SIG-M5 (cell line): ENCODE measurements around the gene IL18RAP.
A peak's percentile ranks its signal among the peaks of the same experiment; 100 is the strongest.

Experiments used
- DNase-seq: peaks from one replicate; lab custom pipeline; 2025; lab: John Stamatoyannopoulos, UW

The IL18RAP gene

GRCh38 chr2:102422910-102423309 lies at the start of gene IL18RAP:
Gene IL18RAP (plus strand): TSS chr2:102423160. CDS start chr2:102423278, 118 bp downstream.
- no peak for DNase-seq

- DNase-seq, result no peak
Measured at GRCh38 chr2:102376052-102376591, 46.8 kb upstream of the IL18RAP start.

GRCh38 chr2:102383722-102384121 lies 39.2 kb upstream of the IL18RAP start:
- DNase-seq, result no peak

- no peak for DNase-seq
Measured at GRCh38 chr2:102385522-102385921, 37.4 kb upstream of the IL18RAP start.

DNA sequence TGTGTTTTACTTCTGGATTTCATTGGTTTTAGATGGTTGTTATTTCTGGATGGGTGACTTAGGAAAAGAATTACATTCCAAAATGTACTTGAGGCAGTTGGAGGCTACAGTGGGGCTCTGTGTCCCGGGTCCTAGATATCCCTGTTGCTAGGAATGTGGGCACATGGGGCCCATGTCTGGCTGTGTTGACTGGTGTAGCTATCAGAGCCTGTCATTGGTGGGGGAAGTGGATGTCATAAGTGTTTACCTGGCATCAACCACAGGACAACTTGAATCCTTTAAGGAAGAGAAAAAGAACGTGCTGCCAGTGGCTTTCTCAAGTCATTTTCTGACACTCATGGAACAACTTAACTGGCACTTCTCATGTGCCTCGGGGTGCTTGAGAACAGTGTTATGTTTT lies 37.0 kb upstream of the IL18RAP start:
- DNase-seq, result no peak

DNA sequence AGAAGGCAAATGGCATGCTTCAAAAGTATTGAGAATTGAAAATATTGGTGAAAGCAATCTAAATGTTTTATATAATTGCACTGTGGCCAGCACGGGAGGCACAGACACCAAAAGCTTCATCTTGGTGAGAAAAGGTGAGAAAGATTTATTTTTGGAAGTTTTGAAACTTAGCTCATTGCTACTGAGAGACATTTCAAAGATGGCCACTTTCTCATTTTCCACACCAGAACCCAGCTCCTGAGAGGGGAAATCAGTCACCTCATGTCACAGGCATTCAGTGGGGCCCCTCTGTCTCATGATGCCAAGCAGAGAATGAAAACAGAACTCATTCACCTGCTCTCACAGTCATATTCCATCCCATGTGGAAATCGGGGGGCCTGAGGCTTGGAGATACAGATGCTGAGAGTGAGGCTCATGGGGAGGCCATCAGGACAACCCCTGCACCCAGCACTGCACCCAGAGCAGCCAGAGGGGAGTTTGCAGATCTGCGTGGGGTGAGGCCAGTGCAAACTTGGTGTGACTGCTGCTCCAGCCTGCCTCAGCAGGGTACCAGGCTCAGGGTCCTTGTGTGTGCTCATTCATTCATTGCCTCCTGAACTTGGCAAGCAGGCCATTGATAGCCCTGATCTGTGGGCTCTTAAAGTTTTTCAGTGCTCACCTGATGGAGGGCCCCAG lies 36.0 kb upstream of the IL18RAP start:
- no peak for DNase-seq

GRCh38 chr2:102387763-102388546 lies 35.0 kb upstream of the IL18RAP start:
- DNase-seq, result no peak

DNA sequence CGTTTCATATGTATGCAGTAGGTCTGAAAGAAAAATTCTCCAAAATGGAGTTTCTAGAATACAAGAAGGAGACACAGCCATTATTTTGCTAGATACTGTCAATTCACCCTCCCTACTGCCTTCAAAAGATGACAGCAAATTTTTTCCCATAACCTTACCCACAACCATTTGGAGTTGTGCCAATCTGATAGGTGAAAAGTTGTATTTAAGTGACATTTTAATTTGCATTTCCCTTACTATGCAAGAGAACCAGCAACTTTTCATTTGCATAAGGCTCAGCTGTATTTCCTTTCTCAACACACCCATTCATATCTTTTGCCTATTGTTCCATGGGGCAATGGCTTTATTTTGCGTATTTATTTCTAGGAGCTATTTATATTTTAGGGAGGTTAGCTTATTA lies 31.4 kb upstream of the IL18RAP start:
- no peak for DNase-seq

DNA sequence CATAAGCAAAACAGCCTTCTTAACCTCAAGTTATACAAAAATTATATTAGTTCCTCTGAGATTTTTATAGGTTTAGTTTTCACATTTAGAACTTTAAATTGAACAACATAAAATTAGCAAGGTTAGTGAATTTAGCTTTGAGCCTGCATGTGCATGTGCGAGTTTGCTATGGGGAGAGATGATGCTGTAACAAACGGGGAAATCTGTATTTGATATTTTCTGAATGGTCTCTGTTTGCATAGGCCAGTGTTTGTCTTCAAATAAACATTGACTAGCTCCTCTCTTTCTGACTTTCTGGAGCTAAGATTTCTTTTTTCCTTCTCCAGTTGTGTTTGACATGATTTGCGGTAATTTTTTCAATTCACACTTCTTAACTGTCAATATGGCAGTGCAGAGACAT lies 30.9 kb upstream of the IL18RAP start:
- DNase-seq, result no peak

DNA sequence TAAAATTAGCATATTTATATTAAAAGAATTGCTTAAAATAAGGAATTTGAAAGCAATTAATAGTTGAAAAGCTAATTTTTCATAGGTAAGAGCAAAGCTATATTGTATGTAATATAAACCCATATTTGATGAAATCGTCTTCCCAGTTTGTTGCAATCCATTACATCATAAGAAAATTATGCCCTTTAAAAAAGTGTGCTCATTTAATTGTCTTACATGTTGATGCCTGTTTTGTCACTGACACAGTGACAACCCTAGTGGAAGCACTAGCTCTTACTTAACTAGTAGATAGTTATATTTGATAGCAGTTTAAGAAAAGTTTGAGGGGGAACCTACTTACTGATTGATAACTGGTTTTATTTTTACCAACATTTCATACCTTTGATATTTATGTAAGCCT lies 30.0 kb upstream of the IL18RAP start:
- no peak for DNase-seq

GRCh38 chr2:102396012-102396411 lies 26.9 kb upstream of the IL18RAP start:
- no peak for DNase-seq

DNA sequence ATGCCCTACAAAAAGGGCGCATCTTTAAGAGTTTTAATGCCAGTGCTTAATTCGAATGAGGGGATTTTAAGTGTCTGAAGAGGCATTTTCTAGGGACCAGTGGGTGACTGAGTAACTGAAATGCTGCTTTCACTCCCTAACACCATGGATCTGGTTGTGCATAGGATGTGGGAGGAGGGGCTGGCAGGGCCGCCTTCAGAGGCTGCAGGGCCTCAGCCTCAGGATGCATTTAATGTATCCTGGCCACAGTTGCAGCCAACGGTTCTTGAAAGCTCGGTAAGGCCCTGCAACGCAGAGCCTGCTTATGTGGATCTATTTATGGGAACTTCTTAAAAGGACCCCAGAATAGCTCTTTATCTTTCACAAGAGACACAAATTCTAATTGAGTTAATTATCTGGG lies 25.8 kb upstream of the IL18RAP start:
- no peak for DNase-seq

GRCh38 chr2:102399499-102400141 lies 23.3 kb upstream of the IL18RAP start:
- DNase-seq, result no peak

DNA sequence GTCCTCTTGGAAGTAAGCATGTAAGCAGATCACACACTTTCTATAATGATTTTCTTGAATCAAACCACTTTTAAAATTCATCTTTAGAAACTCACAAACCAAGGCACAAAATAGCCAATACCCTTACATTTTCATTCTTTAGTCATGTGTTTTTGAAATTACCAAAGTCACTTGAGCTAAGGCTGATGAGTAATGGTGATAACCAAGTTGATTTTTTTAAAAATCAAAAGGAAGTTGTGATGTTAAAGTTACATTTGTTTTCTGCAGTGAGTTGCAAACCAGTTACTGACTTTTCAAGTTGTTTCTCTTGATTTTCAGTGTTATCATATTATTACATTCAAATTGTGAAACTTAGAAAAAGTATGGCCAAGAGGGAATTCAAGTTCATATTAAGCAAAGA lies 21.5 kb upstream of the IL18RAP start:
- no peak for DNase-seq

DNA sequence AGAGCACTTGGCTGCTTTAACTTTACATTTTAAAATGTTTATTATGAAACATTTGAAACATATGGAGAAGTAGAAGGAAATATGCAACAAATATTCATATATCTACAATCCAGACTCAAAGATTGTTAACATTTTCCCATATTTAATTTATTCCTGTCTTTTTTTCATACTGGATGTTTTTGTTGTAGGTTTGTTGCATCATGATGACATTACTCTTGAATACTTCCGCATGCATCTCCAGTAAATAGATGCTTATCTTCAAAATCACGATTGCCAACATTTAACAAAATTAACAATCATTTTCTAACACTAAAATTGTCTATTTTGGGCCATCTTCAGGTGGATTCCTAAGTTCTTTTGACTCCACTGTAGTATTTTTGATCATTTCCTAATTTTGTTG lies 21.1 kb upstream of the IL18RAP start:
- DNase-seq, result no peak

DNA sequence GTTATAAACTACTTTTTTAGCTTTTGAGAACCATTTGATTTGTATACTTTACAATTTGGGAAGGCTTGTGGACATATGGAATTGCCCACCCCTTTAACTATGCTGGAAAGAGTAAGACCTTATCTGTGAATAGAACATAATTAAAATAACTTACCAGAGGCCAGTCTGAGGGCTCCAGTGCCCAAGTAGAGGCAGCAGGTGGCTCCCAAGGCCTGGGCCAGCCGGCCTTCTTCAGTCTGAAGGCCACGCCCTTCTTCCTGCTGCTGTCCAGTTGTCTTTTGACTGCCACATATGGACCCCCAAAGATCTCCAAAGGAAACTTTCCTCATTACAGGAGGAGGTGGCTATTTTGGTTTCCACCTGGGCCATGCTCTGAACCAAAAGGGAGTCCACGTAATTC lies 12.0 kb upstream of the IL18RAP start:
- no peak for DNase-seq

GRCh38 chr2:102412199-102412598 lies 10.8 kb upstream of the IL18RAP start:
- no peak for DNase-seq

- DNase-seq, result no peak
Measured at GRCh38 chr2:102417946-102418345, 5.0 kb upstream of the IL18RAP start.

DNA sequence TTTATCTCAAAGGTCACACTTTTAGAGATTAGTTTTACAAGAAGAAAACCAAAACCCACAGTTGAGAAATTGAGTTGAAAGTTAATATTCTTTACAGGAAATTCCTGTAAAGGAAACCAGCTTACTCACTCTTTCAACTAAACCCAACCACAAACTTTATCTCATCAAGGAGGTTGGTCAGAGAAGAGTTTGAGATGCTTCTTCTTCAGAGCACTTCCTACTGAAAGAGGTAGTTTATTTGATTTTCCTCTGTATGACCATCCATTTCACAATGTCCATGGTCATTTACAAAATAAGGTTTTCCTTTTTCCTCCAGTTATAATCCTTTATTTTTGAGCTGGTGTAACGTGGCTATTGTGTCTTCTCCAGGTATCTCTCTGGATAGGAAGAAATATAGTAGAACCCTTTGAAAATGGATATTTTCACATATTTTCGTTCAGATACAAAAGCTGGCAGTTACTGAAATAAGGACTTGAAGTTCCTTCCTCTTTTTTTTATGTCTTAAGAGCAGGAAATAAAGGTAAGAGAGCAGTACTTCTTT lies 4.5 kb upstream of the IL18RAP start:
- peak; percentile 6 for DNase-seq

- no peak for DNase-seq
Measured at GRCh38 chr2:102420290-102420689, 2.7 kb upstream of the IL18RAP start.

DNA sequence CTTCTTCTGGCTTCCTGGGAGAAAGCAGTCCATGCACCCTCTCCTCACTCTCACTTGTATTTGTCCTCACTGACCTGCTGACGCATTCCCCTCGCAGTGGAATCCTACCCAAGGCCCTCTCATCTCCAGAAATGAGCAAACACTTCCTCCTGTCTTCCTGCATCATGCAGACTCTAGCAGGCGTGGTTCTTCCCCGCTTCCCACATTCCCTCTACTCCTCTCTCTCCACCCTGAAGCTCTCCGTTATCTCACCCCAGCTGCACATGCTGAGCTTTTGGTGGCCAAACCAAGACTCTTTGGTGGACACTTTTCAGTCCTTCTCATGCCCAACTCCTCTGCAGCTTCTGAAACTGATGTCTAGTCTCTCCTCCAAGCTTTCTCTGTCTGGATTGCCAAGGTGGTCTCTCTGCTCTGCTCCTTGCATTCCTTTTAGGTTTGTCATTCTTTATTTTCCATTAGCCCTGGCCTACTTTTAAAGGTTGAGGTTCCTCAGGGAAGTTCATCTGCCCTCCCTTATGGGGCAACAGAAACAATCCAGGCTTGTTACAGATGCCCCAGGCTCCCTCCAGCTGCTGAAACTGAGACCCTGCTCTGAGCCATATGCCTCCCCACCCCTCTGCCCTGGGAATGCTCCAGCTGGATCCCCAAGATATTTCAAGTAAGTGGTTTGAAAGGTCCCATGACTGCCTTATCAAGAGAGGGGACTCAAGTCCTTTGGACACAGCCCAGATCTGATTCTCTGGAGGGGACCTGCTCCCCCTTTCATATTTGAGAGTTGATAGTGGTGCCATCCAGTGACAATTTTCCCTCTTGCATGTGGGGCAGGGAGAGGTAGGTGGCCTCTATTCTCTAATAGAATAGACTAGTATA lies 835 bp upstream of the IL18RAP start:
- no peak for DNase-seq

GRCh38 chr2:102423368-102423767 lies 408 bp downstream of the IL18RAP start:
- DNase-seq, result no peak
